GM21825 (cell line): ENCODE results near the gene FOXD4.
"Not testable (repeated sequence)": the region's sequence is repeated elsewhere in the genome, so short reads cannot be mapped to it uniquely, and the experiment has no call there.

Experiments
- ATAC-seq: cut with Tn5 transposase; IDR thresholded peaks from one replicate; pipeline ENCODE4 v1.9.1; 2021; ENCODE audit warnings: mild to moderate bottlenecking, moderate library complexity; ENCODE audit not compliant: unreplicated experiment

The FOXD4 gene

GRCh38 chr9:94323-94722 is 23.9 kb downstream of the FOXD4 start:
- not testable (repeated sequence) for ATAC-seq

DNA sequence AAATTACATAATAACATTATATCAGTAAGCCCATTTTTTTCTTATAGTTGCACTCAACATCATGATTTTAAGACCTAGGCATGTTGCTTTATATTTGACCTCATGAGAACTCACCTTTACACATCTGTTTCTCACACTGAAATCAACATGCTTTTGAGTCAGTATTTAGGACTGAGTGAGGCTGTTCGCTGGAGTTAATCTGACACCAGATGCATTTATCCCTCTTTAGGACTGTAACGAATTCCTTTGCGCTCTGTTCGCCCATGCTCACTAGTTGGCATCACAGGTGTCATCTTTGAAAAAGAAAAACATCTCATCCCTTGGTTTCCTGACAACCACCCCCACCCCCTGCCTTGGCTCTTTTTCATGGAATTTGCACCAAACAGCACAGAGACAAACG is 24.3 kb downstream of the FOXD4 start:
- not testable (repeated sequence) for ATAC-seq

- not testable (repeated sequence) for ATAC-seq
These were observed 27.4 kb downstream of the FOXD4 start for GRCh38 chr9:90851-91250.

- ATAC-seq, result not testable (repeated sequence)
These were observed 29.7 kb downstream of the FOXD4 start for GRCh38 chr9:88396-89037.

DNA sequence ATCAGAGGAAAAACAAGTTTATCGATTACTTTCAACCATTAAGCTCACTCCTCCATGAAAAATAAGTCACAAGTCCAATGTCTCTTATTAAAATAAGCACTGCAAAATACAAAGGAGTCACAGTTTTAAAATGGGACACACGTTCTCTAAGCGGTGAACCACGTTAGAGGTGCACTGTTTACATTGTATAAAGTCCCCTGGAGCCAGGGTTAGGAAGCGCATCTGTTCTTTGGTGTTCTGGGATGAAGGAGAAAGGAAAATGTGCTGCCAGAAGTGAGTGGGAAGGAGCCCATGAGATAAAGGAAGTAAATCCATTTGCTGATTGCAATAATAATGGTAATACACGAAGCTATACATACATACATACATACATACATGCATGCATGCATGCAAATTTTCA is 30.4 kb downstream of the FOXD4 start:
- ATAC-seq, result not testable (repeated sequence)

- not testable (repeated sequence) for ATAC-seq
These were observed 31.1 kb downstream of the FOXD4 start for GRCh38 chr9:87105-87504.

GRCh38 chr9:86697-87096 is 31.5 kb downstream of the FOXD4 start:
- ATAC-seq, result not testable (repeated sequence)

DNA sequence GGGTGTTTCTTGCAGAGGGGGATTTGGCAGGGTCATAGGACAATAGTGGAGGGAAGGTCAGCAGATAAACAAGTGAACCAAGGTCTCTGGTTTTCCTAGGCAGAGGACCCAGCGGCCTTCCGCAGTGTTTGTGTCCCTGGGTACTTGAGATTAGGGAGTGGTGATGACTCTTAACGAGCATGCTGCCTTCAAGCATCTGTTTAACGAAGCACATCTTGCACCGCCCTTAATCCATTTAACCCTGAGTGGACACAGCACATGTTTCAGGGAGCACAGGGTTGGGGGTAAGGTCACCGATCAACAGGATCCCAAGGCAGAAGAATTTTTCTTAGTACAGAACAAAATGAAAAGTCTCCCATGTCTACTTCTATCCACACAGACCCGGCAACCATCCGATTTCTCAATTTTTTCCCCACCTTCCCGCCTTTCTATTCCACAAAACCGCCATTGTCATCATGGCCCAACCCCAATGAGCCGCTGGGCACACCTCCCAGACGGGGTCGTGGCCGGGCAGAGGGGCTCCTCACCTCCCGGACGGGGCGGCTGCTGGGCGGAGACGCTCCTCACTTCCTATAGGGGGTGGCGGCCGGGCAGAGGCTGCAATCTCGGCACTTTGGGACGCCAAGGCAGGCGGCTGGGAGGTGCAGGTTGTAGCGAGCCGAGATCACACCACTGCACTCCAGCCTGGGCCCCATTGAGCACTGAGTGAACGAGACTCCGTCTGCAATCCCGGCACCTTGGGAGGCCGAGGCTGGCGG is 35.1 kb downstream of the FOXD4 start:
- not testable (repeated sequence) for ATAC-seq

GRCh38 chr9:78333-78732 is 39.9 kb downstream of the FOXD4 start:
- not testable (repeated sequence) for ATAC-seq

DNA sequence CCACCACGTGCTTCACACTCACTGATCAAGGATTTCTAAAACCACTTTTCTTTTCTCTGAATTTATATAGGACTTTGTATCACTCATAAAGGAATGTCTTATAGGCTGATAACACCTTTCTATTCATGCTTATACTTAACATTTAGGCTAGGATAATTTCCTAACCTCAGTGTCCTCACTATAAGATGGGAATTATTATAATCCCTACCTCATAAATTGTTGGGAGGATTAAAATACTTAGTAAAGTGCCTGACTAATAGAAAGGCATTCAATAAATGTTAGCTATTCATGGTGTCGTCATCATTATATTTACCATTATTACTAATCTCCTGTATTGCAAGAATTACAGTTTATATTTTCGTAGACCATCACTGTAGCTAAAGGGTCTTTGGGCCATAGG is 41.8 kb downstream of the FOXD4 start:
- ATAC-seq, result not testable (repeated sequence)

- ATAC-seq, result not testable (repeated sequence)
These were observed 44.2 kb downstream of the FOXD4 start for GRCh38 chr9:73900-74525.

DNA sequence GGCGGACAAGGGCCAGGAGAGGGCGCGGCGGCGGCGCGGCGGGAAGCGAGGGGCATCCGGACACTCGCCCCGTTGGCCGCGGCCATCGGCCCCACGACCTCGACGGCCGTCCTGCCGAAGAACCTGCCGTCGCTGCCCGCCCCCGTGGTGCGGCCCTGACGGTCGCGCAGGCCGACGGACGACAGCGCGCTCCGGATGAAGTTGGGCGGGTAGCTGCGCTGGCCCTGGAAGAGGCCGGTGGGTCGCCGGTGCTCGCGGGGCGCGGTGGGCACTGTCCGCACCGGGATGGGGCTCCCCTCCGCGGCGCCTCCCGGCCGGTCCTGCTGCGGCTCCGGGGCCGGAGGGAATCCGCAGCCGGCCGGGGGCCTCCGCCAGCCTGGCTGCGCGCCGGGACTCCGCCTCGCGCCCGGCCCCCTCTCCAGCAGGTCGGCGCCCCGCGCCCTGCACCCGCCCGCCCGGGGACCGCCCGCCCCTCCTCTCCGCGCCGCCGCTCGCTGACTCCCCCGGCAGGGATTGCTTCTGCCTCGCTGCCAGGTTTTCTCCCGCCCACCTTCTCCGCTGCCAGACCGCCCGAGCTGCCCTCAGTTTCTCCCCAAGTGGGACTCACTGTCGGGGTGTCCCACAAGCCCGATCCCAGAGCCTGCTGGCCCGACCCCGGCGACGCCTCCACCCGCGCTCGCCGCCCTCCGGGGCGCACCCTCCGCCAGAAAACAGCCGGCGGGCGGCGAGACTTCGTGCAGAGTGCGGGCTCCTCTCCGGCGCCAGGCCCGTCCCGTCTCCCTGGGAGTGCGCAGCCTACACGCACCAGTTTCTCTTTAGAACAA is 44.9 kb downstream of the FOXD4 start:
- ATAC-seq, result not testable (repeated sequence)
